K562 (cell line): ENCODE data around the gene CRAT. TPM values are rescaled to one million over a fixed set of nuclear protein-coding genes. Genes with fewer than 3 reads are reported as not detected.

Source experiments
- ATAC-seq: fragments of 200-7000 bp; cut with Tn5 transposase; 3 replicates; pipeline ENCODE4 v1.9.1; 2020; ENCODE audit warnings: moderate library complexity
- BruUV-seq: library from RNA; stranded (reverse); fragments of 400-500 nt; replicated peaks from 2 replicates; lab custom pipeline; 2021; lab: Mats Ljungman, UMichigan
- CTCF ChIA-PET: fragments of 300-600 bp; formaldehyde crosslinking; extraction: SDS; loops from one replicate; lab custom pipeline; 2021; ENCODE audit warnings: low intra/inter-chr PET ratio; lab: Yijun Ruan, JAX
- POLR2A ChIA-PET: fragments of 300-600, 350-650 bp; sonication (Branson Sonifier 250); formaldehyde crosslinking; extraction: SDS; loops from one replicate; lab custom pipeline; 2021; ENCODE audit warnings: antibody characterized with exemption, inconsistent platforms; lab: Yijun Ruan, JAX
- DNase-seq, 4 experiments: peaks; one replicate each; pipeline versions ENCODE4 v3.0.0 to v3.0.0-alpha.2; 2011 to 2018; ENCODE audit warnings: low spot score in 3 of 4, mixed read lengths in 3 of 4; ENCODE audit errors: extremely low read depth in 1 of 4
- FAIRE-seq: peaks from 2 replicates; lab custom pipeline; 2011; peaks lifted over from hg19 to GRCh38; lab: Jason Lieb, UNC
- H2AFZ ChIP-seq: 2 replicates; pipeline ENCODE4 v1.6.0; 2011; ENCODE audit warnings: low read depth, low read length, control low read depth, inconsistent platforms
- H3K27ac ChIP-seq: fragments of 200-600 bp; 3 replicates; pipeline ENCODE4 v1.8.0; 2011; ENCODE audit warnings: low read depth, mild to moderate bottlenecking, control low read depth, inconsistent platforms, low read length, moderate library complexity, mixed read lengths; ENCODE audit errors: extremely low read depth
- H3K27me3 ChIP-seq, 2 experiments: fragments of 300-600 bp in 1 of 2; 2 replicates in 1 of 2; 3 replicates in 1 of 2; pipeline versions ENCODE4 v1.6.0 to v1.8.0; 2011; ENCODE audit warnings: inconsistent platforms in 2 of 2, low read length in 2 of 2, mild to moderate bottlenecking in 1 of 2, mixed read lengths in 1 of 2, moderate library complexity in 1 of 2; ENCODE audit not compliant: control insufficient read depth in 2 of 2, insufficient read depth in 2 of 2
- H3K36me3 ChIP-seq: fragments of 300-600 bp; 3 replicates; pipeline ENCODE4 v1.8.0; 2011; ENCODE audit warnings: mild to moderate bottlenecking, low read length, inconsistent platforms; ENCODE audit not compliant: control insufficient read depth, insufficient read depth
- H3K4me1 ChIP-seq, 2 experiments: fragments of 200-600 bp in 1 of 2; replicated peaks in 1 of 2; 2 replicates in 1 of 2; 3 replicates in 1 of 2; pipeline versions ENCODE4 v1.5.1 to v1.8.0; 2011; ENCODE audit warnings: inconsistent platforms in 2 of 2, low read length in 2 of 2, mild to moderate bottlenecking in 1 of 2, mixed read lengths in 1 of 2, moderate library complexity in 1 of 2; ENCODE audit not compliant: control insufficient read depth in 2 of 2, insufficient read depth in 2 of 2
- H3K4me2 ChIP-seq: 2 replicates; pipeline ENCODE4 v1.6.1; 2011; ENCODE audit warnings: low read length, control low read depth, inconsistent platforms, mixed read lengths; ENCODE audit not compliant: insufficient read depth
- H3K4me3 ChIP-seq: fragments of 200-600 bp; sonication (generic), shearing (Covaris generic); 2 replicates; pipeline ENCODE4 v1.5.1; 2016; ENCODE audit warnings: control low read depth, inconsistent platforms
- H3K79me2 ChIP-seq: fragments of 200-600 bp; 3 replicates; pipeline ENCODE4 v1.8.0; 2011; ENCODE audit warnings: low read length, inconsistent platforms; ENCODE audit not compliant: control insufficient read depth, insufficient read depth
- H3K9ac ChIP-seq, 2 experiments: 2 replicates each; pipeline versions ENCODE4 v1.6.0 to v1.6.1; 2011; ENCODE audit warnings: low read depth in 2 of 2, low read length in 2 of 2, control low read depth in 1 of 2, inconsistent platforms in 1 of 2, mild to moderate bottlenecking in 1 of 2, mixed read lengths in 1 of 2; ENCODE audit not compliant: insufficient read depth in 1 of 2
- H3K9me1 ChIP-seq: one replicate; pipeline ENCODE4 v1.6.0; 2011; ENCODE audit warnings: inconsistent platforms, mild to moderate bottlenecking, low read length, moderate library complexity; ENCODE audit not compliant: control insufficient read depth, insufficient read depth
- H3K9me3 ChIP-seq: replicated peaks from 2 replicates; pipeline ENCODE4 v1.5.1; 2011; ENCODE audit warnings: low read depth, low read length, inconsistent platforms; ENCODE audit not compliant: control insufficient read depth, insufficient read depth
- H4K20me1 ChIP-seq: replicated peaks from 2 replicates; pipeline ENCODE4 v1.6.1; 2011; ENCODE audit warnings: low read length, inconsistent platforms, mixed read lengths; ENCODE audit not compliant: control insufficient read depth, insufficient read depth
- BRD4 ChIP-seq: fragments of 200-600 bp; sonication (generic); IDR thresholded peaks from 2 replicates; pipeline ENCODE4 v1.6.1; 2017; ENCODE audit warnings: inconsistent platforms
- BRF1 ChIP-seq: IDR thresholded peaks from 3 replicates; pipeline ENCODE4 v1.6.1; 2011; ENCODE audit warnings: borderline replicate concordance, mild to moderate bottlenecking; ENCODE audit not compliant: insufficient read length; ENCODE audit errors: extremely low read depth
- EP300 ChIP-seq: IDR thresholded peaks from 2 replicates; pipeline ENCODE4 v1.6.1; 2012; ENCODE audit warnings: low read length, improper control_type of control experiment
- NR1H2 ChIP-seq: sonication (generic); formaldehyde crosslinking; IDR thresholded peaks from 2 replicates; pipeline ENCODE4 v1.4.0; 2020; ENCODE audit warnings: mild to moderate bottlenecking, missing genetic modification reagents
- SMARCA5 ChIP-seq: fragments of 450-650 bp; IDR thresholded peaks from 2 replicates; pipeline ENCODE4 v1.6.1; 2016
- TAF9B ChIP-seq: fragments of 450-650 bp; IDR thresholded peaks from 2 replicates; pipeline ENCODE4 v1.6.1; 2018; ENCODE audit warnings: mild to moderate bottlenecking; ENCODE audit not compliant: partially characterized antibody
- TFAM ChIP-seq: fragments of 250-450 bp; sonication (Bioruptor Pico); conservative IDR thresholded peaks from 2 replicates; pipeline ENCODE4 v1.5.0; 2021; ENCODE audit warnings: mild to moderate bottlenecking, moderate library complexity
- YBX1 ChIP-seq: fragments of 450-650 bp; IDR thresholded peaks from 2 replicates; pipeline ENCODE4 v1.7.1; 2016; ENCODE audit warnings: mild to moderate bottlenecking
- WGBS: fragments of 100-300 bp; shearing (Covaris generic); methylation state at CpG from one replicate; pipeline ENCODE4 v1.1.6; 2016; ENCODE audit warnings: low coverage, mixed read lengths; ENCODE audit not compliant: insufficient coverage; ENCODE audit errors: missing lambda C conversion rate; 5-methylcytosine and 5-hydroxymethylcytosine counted together
- in situ Hi-C: fragments of 300-500 bp; cut with MboI; formaldehyde crosslinking; loops from 4 replicates; pipeline ENCODE4 v1.15.0; 2018; ENCODE audit warnings: inconsistent platforms, mixed read lengths
- intact Hi-C: fragments of 100-400 bp; cut with micrococcal nuclease; formaldehyde crosslinking; loops from 2 replicates; pipeline ENCODE4 v1.14.2; 2022
- polyA plus RNA-seq, 8 experiments: library from polyadenylated mRNA; depleted of rRNA in 4 of 8; stranded (reverse) in 5 of 8; unstranded in 3 of 8; fragments of >200 nt; fragmentation: Nextera tagmentation in 2 of 8; fragmentation: Illumina TruSeq in 1 of 8; extraction: Ambion mirVana in 2 of 8; extraction: Trizol in 1 of 8; gene quantifications; 2 replicates each; pipeline versions ENCODE4 v1.2.1 to v1.2.3, GENCODE V29; 2011 to 2014; ENCODE audit warnings: inconsistent platforms in 1 of 8, missing spikeins in 1 of 8
- total RNA-seq, 7 experiments: library from RNA; depleted of rRNA in 6 of 7; stranded (reverse); fragments of >200 nt in 6 of 7; fragmentation: Illumina TruSeq in 2 of 7; extraction: Trizol in 2 of 7; gene quantifications; 2 replicates each; pipeline versions ENCODE4 v1.2.1 to v1.2.3, GENCODE V29; 2011 to 2021; ENCODE audit warnings: low replicate concordance in 1 of 7
- TF ChIP-seq, protein P1 (sequence below): sonication (generic); IDR thresholded peaks from 2 replicates; pipeline ENCODE4 v1.6.1; 2016

The CRAT gene
- total and polyA plus RNA-seq, 9 of the 15 experiments (the other 6 are each of a cell fraction or from before 2014, with no cell fraction given), result 0.20 to 13.8 (median 5.4) TPM

DNA sequence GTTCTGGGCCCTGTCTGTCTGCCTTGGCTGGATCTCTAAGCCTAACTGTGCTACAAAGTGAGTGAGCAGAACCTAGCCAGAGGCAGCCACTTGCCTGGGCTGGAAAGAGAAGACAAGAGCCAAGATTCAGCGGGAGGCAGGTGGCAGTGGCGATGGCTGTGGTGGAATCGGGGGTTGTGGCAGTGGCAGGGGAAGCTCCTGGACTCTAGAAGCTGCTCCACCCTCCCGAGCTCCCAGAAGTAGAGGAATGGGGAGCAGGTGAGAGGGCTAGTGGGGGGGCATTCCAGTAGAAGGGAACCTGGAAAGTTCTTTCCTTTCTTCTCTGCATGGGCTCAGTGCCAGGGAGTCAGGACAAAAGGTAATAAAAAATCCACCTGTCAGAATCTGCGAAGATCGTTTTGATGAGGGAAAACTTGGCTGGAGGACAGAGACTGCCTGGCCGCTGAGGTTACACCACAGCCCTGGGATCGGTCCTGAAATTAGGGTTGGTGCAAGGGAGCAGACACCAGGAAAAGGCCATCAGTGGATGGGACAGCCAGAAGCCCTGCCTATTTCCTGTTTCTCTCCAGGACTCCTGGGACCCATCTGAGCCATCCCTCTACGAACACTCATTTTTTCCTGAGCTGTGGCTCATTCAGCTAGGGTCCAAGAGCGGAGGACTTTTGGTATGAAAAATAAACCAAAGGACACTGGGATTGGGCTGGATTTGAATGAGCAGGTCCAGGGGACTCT is 1.6 kb downstream of the CRAT start:
- TF ChIP-seq NR1H2 (CRISPR knock-in tag) (no peak), YBX1 (no peak), TAF9B (no peak), EP300 (no peak), BRF1 (no peak), BRD4 (no peak), SMARCA5 (no peak), TFAM (CRISPR knock-in tag) (no peak)
- TF ChIP-seq, protein P1, sequence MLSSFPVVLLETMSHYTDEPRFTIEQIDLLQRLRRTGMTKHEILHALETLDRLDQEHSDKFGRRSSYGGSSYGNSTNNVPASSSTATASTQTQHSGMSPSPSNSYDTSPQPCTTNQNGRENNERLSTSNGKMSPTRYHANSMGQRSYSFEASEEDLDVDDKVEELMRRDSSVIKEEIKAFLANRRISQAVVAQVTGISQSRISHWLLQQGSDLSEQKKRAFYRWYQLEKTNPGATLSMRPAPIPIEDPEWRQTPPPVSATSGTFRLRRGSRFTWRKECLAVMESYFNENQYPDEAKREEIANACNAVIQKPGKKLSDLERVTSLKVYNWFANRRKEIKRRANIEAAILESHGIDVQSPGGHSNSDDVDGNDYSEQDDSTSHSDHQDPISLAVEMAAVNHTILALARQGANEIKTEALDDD, result no peak
- TF ChIP-seq, all 486 proteins: peak for 0
- no peak for DNase-seq
- Histone ChIP-seq H2AFZ (no peak overlapping the region), H3K9ac (peak overlapping the region in 1 of 2 experiments; percentile 31; a peak in 1 of 4 replicates), H3K4me1 (peaks cover 12 to 53% of the 10 kb centered on the region in 2 experiments), H3K9me3 (no peaks in the 10 kb centered on the region), H4K20me1 (no peaks in the 10 kb centered on the region), H3K9me1 (no peaks in the 10 kb centered on the region), H3K36me3 (peaks cover 3% of the 10 kb centered on the region; the same call in 1 of the 3 replicates), H3K4me3 (no peak overlapping the region), H3K27me3 (no peaks in the 10 kb centered on the region), H3K79me2 (peaks cover 30% of the 10 kb centered on the region), H3K27ac (no peak overlapping the region), H3K4me2 (no peak overlapping the region)
- intact Hi-C loops, result no loop called here
- CTCF ChIA-PET, result no interaction called here
- FAIRE-seq, result no peak
- no TSS peak for BruUV-seq
- 69% methylated on average over 8 of the region's 10 CpGs for WGBS
- in situ Hi-C loops, result no loop called here
- ATAC-seq, result no peak
- POLR2A ChIA-PET, result interaction anchor here (0.6 to 2.0 kb wide), 3 partner anchors 11 to 137 kb away, joined by 3 to 11 read pairs (median 3); no protein-coding TSS in a partner anchor
